ENCODE results near the gene ARHGAP20.

Gene ARHGAP20

DNA sequence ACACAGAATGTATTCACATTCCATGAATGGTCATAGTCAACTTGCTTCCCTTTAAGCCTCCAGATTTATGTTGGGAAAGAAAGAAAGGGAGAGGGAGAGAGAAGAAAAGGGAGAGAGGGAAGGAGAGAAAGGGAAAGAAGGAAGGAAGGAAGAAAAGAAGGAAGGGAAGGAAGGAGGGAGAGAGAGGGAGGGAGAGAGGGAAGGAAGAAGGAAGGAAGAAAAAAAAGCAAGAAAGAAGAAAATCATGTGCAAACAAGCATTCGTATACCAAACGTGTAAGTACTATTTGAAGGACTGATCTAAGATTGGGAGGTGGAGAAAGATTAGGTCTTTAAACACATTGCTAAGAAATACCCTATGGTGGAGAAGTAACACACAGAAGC, 23.9 kb upstream of the ARHGAP20 start:
- H3K4me2 ChIP-seq (ENCODE audit: insufficient read depth, low read length, poor library complexity, severe bottlenecking), result no peak overlapping the region
- no peaks in the 10 kb centered on the region for H3K36me3 ChIP-seq (replicated peaks in 1 of 2; ENCODE audit: control insufficient read depth in 2 of 2, insufficient read depth in 2 of 2, low read length in 2 of 2)
- H3K4me1 ChIP-seq (ENCODE audit: control insufficient read depth in 2 of 2, insufficient read depth in 1 of 2, low read depth in 1 of 2, low read length in 2 of 2), result no peaks in the 10 kb centered on the region
- H2BK120ac ChIP-seq (ENCODE audit: low read depth, low read length), result no peak overlapping the region
- no peaks in the 10 kb centered on the region for H3K9me3 ChIP-seq (replicated peaks in 1 of 2; ENCODE audit: control insufficient read depth in 2 of 2, insufficient read depth in 1 of 2, low read depth in 1 of 2, low read length in 2 of 2)
- no peaks in the 10 kb centered on the region for H3K27me3 ChIP-seq (ENCODE audit: control insufficient read depth in 3 of 3, insufficient read depth in 3 of 3, low read depth in 1 of 3, low read length in 3 of 3)
- H2AK5ac ChIP-seq (ENCODE audit: low read depth, low read length), result no peak overlapping the region
- no peak overlapping the region for H2BK5ac ChIP-seq (ENCODE audit: low read length)
- H3K4ac ChIP-seq (ENCODE audit: low read length), result no peak overlapping the region
- no peaks in the 10 kb centered on the region for H3K79me1 ChIP-seq (ENCODE audit: low read depth, low read length)
- no peak overlapping the region for H2BK12ac ChIP-seq (ENCODE audit: low read length)
- H4K8ac ChIP-seq (ENCODE audit: low read depth, low read length), result no peak overlapping the region
- H4K91ac ChIP-seq (ENCODE audit: low read depth, low read length, poor library complexity), result no peak overlapping the region
- H3K27ac ChIP-seq (replicated peaks; ENCODE audit: low read length), result no peak overlapping the region
- no peak overlapping the region for H2AFZ ChIP-seq (ENCODE audit: low read length)
- DNase-seq (ENCODE audit: low spot score), result no peak
- H3K23ac ChIP-seq (ENCODE audit: low read depth, low read length, poor library complexity), result no peak overlapping the region
- no CpG with 5 or more reads among the region's 2 CpGs for WGBS, 2 donors (ENCODE audit: extremely low coverage in 2 of 2, insufficient read length in 2 of 2, insufficient replicate concordance in 1 of 2)
- H3K18ac ChIP-seq (ENCODE audit: low read length), result no peak overlapping the region
- no peak overlapping the region for H2BK15ac ChIP-seq (ENCODE audit: low read length)
- H3K14ac ChIP-seq (ENCODE audit: low read length), result no peak overlapping the region
- no peak overlapping the region for H3K9ac ChIP-seq (ENCODE audit: low read depth, low read length, poor library complexity)
- H3K4me3 ChIP-seq (ENCODE audit: low read length in 2 of 2), result no peak overlapping the region

DNA sequence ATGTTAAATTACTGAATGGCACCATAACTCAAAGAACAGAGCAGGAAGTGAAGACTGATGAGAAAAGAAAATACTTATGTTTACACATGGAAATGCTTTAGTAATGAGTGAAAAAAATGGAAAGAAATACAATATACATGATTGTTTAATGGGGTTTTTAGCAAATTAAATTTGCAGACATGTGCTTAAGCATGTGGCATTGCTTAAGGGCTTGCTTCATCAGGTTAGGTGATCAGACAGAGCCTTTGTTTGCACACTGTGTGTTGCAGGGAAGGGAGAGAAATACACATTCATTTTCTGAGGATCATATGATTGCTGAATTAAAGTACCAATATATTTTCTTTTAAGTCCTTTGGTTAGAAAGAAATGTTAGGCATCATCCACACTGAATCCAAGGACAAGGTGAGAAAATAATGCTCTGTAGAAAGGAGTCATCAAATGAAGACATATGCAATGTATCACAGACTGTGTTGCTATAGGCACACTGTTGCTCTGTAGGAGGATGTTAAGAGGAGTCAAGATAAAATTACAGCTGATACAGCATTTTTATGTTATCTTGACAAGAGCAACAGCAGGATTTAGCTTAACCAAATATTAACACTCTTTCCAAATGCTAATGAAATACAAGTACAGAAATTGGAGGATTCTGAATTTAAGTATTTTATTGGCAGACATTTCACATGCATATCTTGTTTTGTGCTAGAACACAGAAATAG, 23.4 kb upstream of the ARHGAP20 start:
- no peaks in the 10 kb centered on the region for H3K27me3 ChIP-seq (ENCODE audit: control insufficient read depth in 3 of 3, insufficient read depth in 3 of 3, low read depth in 1 of 3, low read length in 3 of 3)

GRCh38 chr11:110734790-110735189, 22.6 kb upstream of the ARHGAP20 start:
- Histone ChIP-seq H2AK5ac (ENCODE audit: low read depth, low read length) (no peak overlapping the region), H3K4me2 (ENCODE audit: insufficient read depth, low read length, poor library complexity, severe bottlenecking) (no peak overlapping the region), H2BK12ac (ENCODE audit: low read length) (no peak overlapping the region), H3K4me3 (ENCODE audit: low read length in 2 of 2) (no peak overlapping the region), H4K91ac (ENCODE audit: low read depth, low read length, poor library complexity) (no peak overlapping the region), H3K27ac (replicated peaks; ENCODE audit: low read length) (no peak overlapping the region), H3K4me1 (ENCODE audit: control insufficient read depth in 2 of 2, insufficient read depth in 1 of 2, low read depth in 1 of 2, low read length in 2 of 2) (no peaks in the 10 kb centered on the region), H3K14ac (ENCODE audit: low read length) (no peak overlapping the region), H2BK15ac (ENCODE audit: low read length) (no peak overlapping the region), H3K23ac (ENCODE audit: low read depth, low read length, poor library complexity) (no peak overlapping the region), H2BK5ac (ENCODE audit: low read length) (no peak overlapping the region), H3K79me1 (ENCODE audit: low read depth, low read length) (no peaks in the 10 kb centered on the region), H3K27me3 (ENCODE audit: control insufficient read depth in 3 of 3, insufficient read depth in 3 of 3, low read depth in 1 of 3, low read length in 3 of 3) (no peaks in the 10 kb centered on the region), H3K4ac (ENCODE audit: low read length) (no peak overlapping the region), H3K18ac (ENCODE audit: low read length) (no peak overlapping the region), H2BK120ac (ENCODE audit: low read depth, low read length) (no peak overlapping the region), H4K8ac (ENCODE audit: low read depth, low read length) (no peak overlapping the region), H3K36me3 (replicated peaks in 1 of 2; ENCODE audit: control insufficient read depth in 2 of 2, insufficient read depth in 2 of 2, low read length in 2 of 2) (no peaks in the 10 kb centered on the region), H3K9ac (ENCODE audit: low read depth, low read length, poor library complexity) (no peak overlapping the region), H3K9me3 (replicated peaks in 1 of 2; ENCODE audit: control insufficient read depth in 2 of 2, insufficient read depth in 1 of 2, low read depth in 1 of 2, low read length in 2 of 2) (no peaks in the 10 kb centered on the region), H2AFZ (ENCODE audit: low read length) (no peak overlapping the region)
- DNase-seq (ENCODE audit: low spot score), result no peak
- WGBS, 2 donors (ENCODE audit: extremely low coverage in 2 of 2, insufficient read length in 2 of 2, insufficient replicate concordance in 1 of 2), result no CpG with 5 or more reads among the region's 2 CpGs

More for the DNA sequence above, 23.4 kb upstream of the ARHGAP20 start:
- H4K91ac ChIP-seq (ENCODE audit: low read depth, low read length, poor library complexity), result no peak overlapping the region
- H2BK120ac ChIP-seq (ENCODE audit: low read depth, low read length), result no peak overlapping the region
- H4K8ac ChIP-seq (ENCODE audit: low read depth, low read length), result no peak overlapping the region
- no peak overlapping the region for H3K4ac ChIP-seq (ENCODE audit: low read length)
- H3K79me1 ChIP-seq (ENCODE audit: low read depth, low read length), result no peaks in the 10 kb centered on the region
- H2BK12ac ChIP-seq (ENCODE audit: low read length), result no peak overlapping the region
- H3K14ac ChIP-seq (ENCODE audit: low read length), result no peak overlapping the region
- no peak overlapping the region for H3K23ac ChIP-seq (ENCODE audit: low read depth, low read length, poor library complexity)
- no peak overlapping the region for H2AK5ac ChIP-seq (ENCODE audit: low read depth, low read length)
- no peaks in the 10 kb centered on the region for H3K9me3 ChIP-seq (replicated peaks in 1 of 2; ENCODE audit: control insufficient read depth in 2 of 2, insufficient read depth in 1 of 2, low read depth in 1 of 2, low read length in 2 of 2)
- H2BK5ac ChIP-seq (ENCODE audit: low read length), result no peak overlapping the region
- H3K4me2 ChIP-seq (ENCODE audit: insufficient read depth, low read length, poor library complexity, severe bottlenecking), result no peak overlapping the region
- H3K27ac ChIP-seq (replicated peaks; ENCODE audit: low read length), result no peak overlapping the region
- no peak overlapping the region for H2BK15ac ChIP-seq (ENCODE audit: low read length)
- no peak overlapping the region for H3K4me3 ChIP-seq (ENCODE audit: low read length in 2 of 2)
- H3K9ac ChIP-seq (ENCODE audit: low read depth, low read length, poor library complexity), result no peak overlapping the region
- no peaks in the 10 kb centered on the region for H3K36me3 ChIP-seq (replicated peaks in 1 of 2; ENCODE audit: control insufficient read depth in 2 of 2, insufficient read depth in 2 of 2, low read length in 2 of 2)
- no peaks in the 10 kb centered on the region for H3K4me1 ChIP-seq (ENCODE audit: control insufficient read depth in 2 of 2, insufficient read depth in 1 of 2, low read depth in 1 of 2, low read length in 2 of 2)
- H2AFZ ChIP-seq (ENCODE audit: low read length), result no peak overlapping the region
- DNase-seq (ENCODE audit: low spot score), result no peak
- no peak overlapping the region for H3K18ac ChIP-seq (ENCODE audit: low read length)

DNA sequence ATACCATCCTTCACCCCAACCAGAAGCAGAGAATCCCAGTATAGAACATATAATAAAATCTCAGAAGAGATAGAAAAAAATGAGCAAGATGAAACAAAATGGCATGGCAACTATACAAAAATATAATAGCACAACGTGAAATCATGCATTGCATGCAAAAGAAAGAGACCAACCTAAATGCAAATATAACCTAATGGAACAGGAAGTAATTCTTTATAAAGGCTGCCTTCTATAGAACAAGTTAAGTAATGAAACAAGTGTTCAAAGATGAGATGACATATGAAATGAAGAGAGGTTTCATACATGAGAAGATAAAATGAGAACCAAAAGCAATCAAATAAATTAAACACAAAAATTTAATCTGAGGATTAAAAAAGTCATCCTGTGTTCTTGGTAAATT, 18.5 kb upstream of the ARHGAP20 start:
- no peak overlapping the region for H4K8ac ChIP-seq (ENCODE audit: low read depth, low read length)
- DNase-seq (ENCODE audit: low spot score), result no peak
- H3K14ac ChIP-seq (ENCODE audit: low read length), result no peak overlapping the region
- no peak overlapping the region for H2AFZ ChIP-seq (ENCODE audit: low read length)
- no peak overlapping the region for H3K4ac ChIP-seq (ENCODE audit: low read length)
- H3K4me3 ChIP-seq (ENCODE audit: low read length in 2 of 2), result no peak overlapping the region
- no peak overlapping the region for H3K9ac ChIP-seq (ENCODE audit: low read depth, low read length, poor library complexity)
- H3K4me1 ChIP-seq (ENCODE audit: control insufficient read depth in 2 of 2, insufficient read depth in 1 of 2, low read depth in 1 of 2, low read length in 2 of 2), result no peaks in the 10 kb centered on the region
- no peak overlapping the region for H3K23ac ChIP-seq (ENCODE audit: low read depth, low read length, poor library complexity)
- no peak overlapping the region for H2AK5ac ChIP-seq (ENCODE audit: low read depth, low read length)
- no peak overlapping the region for H3K4me2 ChIP-seq (ENCODE audit: insufficient read depth, low read length, poor library complexity, severe bottlenecking)
- no peaks in the 10 kb centered on the region for H3K27me3 ChIP-seq (ENCODE audit: control insufficient read depth in 3 of 3, insufficient read depth in 3 of 3, low read depth in 1 of 3, low read length in 3 of 3)
- no peaks in the 10 kb centered on the region for H3K36me3 ChIP-seq (replicated peaks in 1 of 2; ENCODE audit: control insufficient read depth in 2 of 2, insufficient read depth in 2 of 2, low read length in 2 of 2)
- no peak overlapping the region for H2BK5ac ChIP-seq (ENCODE audit: low read length)
- H3K79me1 ChIP-seq (ENCODE audit: low read depth, low read length), result no peaks in the 10 kb centered on the region
- H2BK120ac ChIP-seq (ENCODE audit: low read depth, low read length), result no peak overlapping the region
- H2BK15ac ChIP-seq (ENCODE audit: low read length), result no peak overlapping the region
- H4K91ac ChIP-seq (ENCODE audit: low read depth, low read length, poor library complexity), result no peak overlapping the region
- no peak overlapping the region for H2BK12ac ChIP-seq (ENCODE audit: low read length)
- WGBS, 2 donors (ENCODE audit: extremely low coverage in 2 of 2, insufficient read length in 2 of 2, insufficient replicate concordance in 1 of 2), result no CpG with 5 or more reads among the region's 1 CpG
- H3K9me3 ChIP-seq (replicated peaks in 1 of 2; ENCODE audit: control insufficient read depth in 2 of 2, insufficient read depth in 1 of 2, low read depth in 1 of 2, low read length in 2 of 2), result no peaks in the 10 kb centered on the region
- no peak overlapping the region for H3K18ac ChIP-seq (ENCODE audit: low read length)
- no peak overlapping the region for H3K27ac ChIP-seq (replicated peaks; ENCODE audit: low read length)
